ENCODE data around the gene TSKU. TPM values are rescaled to one million over a fixed set of nuclear protein-coding genes. Genes with fewer than 3 reads are reported as not detected.

Gene TSKU
- total RNA-seq, 1 donor from 2014 or later, result 27.5 TPM

- no peak for DNase-seq (ENCODE audit: low read depth, low spot score)
- Mint-ChIP-seq H3K27ac (ENCODE audit: unreplicated experiment) (no peak overlapping the region), H3K4me1 (peaks cover 42% of the 10 kb centered on the region), H3K4me3 (peak overlapping the region; percentile 91), H3K27me3 (ENCODE audit: low read depth) (no peaks in the 10 kb centered on the region), H3K36me3 (ENCODE audit: low read depth) (peaks cover 17% of the 10 kb centered on the region), H3K9me3 (peaks cover 9% of the 10 kb centered on the region)
- TF ChIP-seq CTCF (conservative IDR thresholded peaks at IDR 0.05), result no peak
Measured at GRCh38 chr11:76781046-76781801, 1.9 kb upstream of the TSKU start.

GRCh38 chr11:76781807-76782530 lies 1.2 kb upstream of the TSKU start:
- Mint-ChIP-seq H3K4me1 (peaks cover 46% of the 10 kb centered on the region), H3K36me3 (ENCODE audit: low read depth) (peaks cover 10% of the 10 kb centered on the region), H3K4me3 (peak overlapping the region; percentile 91), H3K9me3 (peaks cover 2% of the 10 kb centered on the region), H3K27me3 (ENCODE audit: low read depth) (no peaks in the 10 kb centered on the region), H3K27ac (ENCODE audit: unreplicated experiment) (no peak overlapping the region)
- DNase-seq (ENCODE audit: low read depth, low spot score), result no peak
- TF ChIP-seq CTCF (conservative IDR thresholded peaks at IDR 0.05), result no peak

- Mint-ChIP-seq H3K27me3 (ENCODE audit: low read depth) (no peaks in the 10 kb centered on the region), H3K36me3 (ENCODE audit: low read depth) (peaks cover 4% of the 10 kb centered on the region), H3K4me1 (peaks cover 51% of the 10 kb centered on the region), H3K9me3 (no peaks in the 10 kb centered on the region), H3K27ac (ENCODE audit: unreplicated experiment) (peak overlapping the region; percentile 73), H3K4me3 (peak overlapping the region; percentile 91)
- no peak for TF ChIP-seq CTCF (conservative IDR thresholded peaks at IDR 0.05)
- peak; percentile 89 for DNase-seq (ENCODE audit: low read depth, low spot score)
Measured at GRCh38 chr11:76782531-76783293, 444 bp upstream of the TSKU start.

- H3K9me3 Mint-ChIP-seq, result no peaks in the 10 kb centered on the region
Measured at GRCh38 chr11:76783896-76784813, 999 bp downstream of the TSKU start.

More at GRCh38 chr11:76783896-76784813, 999 bp downstream of the TSKU start:
- Mint-ChIP-seq H3K4me3 (peak overlapping the region; percentile 90), H3K27ac (ENCODE audit: unreplicated experiment) (no peak overlapping the region), H3K27me3 (ENCODE audit: low read depth) (no peaks in the 10 kb centered on the region), H3K36me3 (ENCODE audit: low read depth) (no peaks in the 10 kb centered on the region), H3K4me1 (peaks cover 65% of the 10 kb centered on the region)
- peak; percentile 81 for DNase-seq (ENCODE audit: low read depth, low spot score)
- no peak for TF ChIP-seq CTCF (conservative IDR thresholded peaks at IDR 0.05)
